ENCODE data around the gene TSPYL1. TPM values are rescaled to one million over a fixed set of nuclear protein-coding genes. Genes with fewer than 3 reads are reported as not detected.

The TSPYL1 gene
- total and polyA plus RNA-seq, 9 of the 15 experiments (the other 6 are each of a cell fraction or from before 2014, with no cell fraction given) = 23.1 to 56.8 (median 37.9) TPM

GRCh38 chr6:116307633-116308032 lies 27.9 kb upstream of the TSPYL1 start (continued):
- no peak for TF ChIP-seq CHD7 (IDR thresholded peaks at IDR 0.05; ENCODE audit: low read depth, low read length)
- no peak for TF ChIP-seq KDM1A (IDR thresholded peaks at IDR 0.05)
- TF ChIP-seq FOXJ3 (CRISPR knock-in tag; IDR thresholded peaks at IDR 0.05) = no peak
- TF ChIP-seq, protein P1, sequence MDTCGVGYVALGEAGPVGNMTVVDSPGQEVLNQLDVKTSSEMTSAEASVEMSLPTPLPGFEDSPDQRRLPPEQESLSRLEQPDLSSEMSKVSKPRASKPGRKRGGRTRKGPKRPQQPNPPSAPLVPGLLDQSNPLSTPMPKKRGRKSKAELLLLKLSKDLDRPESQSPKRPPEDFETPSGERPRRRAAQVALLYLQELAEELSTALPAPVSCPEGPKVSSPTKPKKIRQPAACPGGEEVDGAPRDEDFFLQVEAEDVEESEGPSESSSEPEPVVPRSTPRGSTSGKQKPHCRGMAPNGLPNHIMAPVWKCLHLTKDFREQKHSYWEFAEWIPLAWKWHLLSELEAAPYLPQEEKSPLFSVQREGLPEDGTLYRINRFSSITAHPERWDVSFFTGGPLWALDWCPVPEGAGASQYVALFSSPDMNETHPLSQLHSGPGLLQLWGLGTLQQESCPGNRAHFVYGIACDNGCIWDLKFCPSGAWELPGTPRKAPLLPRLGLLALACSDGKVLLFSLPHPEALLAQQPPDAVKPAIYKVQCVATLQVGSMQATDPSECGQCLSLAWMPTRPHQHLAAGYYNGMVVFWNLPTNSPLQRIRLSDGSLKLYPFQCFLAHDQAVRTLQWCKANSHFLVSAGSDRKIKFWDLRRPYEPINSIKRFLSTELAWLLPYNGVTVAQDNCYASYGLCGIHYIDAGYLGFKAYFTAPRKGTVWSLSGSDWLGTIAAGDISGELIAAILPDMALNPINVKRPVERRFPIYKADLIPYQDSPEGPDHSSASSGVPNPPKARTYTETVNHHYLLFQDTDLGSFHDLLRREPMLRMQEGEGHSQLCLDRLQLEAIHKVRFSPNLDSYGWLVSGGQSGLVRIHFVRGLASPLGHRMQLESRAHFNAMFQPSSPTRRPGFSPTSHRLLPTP (IDR thresholded peaks at IDR 0.05; ENCODE audit: borderline replicate concordance, extremely low read depth, insufficient read length) = no peak
- TF ChIP-seq MAZ (CRISPR knock-in tag; conservative IDR thresholded peaks at IDR 0.05 in 1 of 2, IDR thresholded peaks at IDR 0.05 in 1 of 2) = no peak
- TF ChIP-seq SMARCE1 (IDR thresholded peaks at IDR 0.05) = no peak

Measured in K562 (cell line).